Lung microvascular endothelial cell (primary cell): ENCODE results near the gene PIP4K2C. TPM values are rescaled to one million over a fixed set of nuclear protein-coding genes. Genes with fewer than 3 reads are reported as not detected.
"Not testable (repeated sequence)": the region's sequence is repeated elsewhere in the genome, so short reads cannot be mapped to it uniquely, and the experiment has no call there.

Source experiments
- DNase-seq, 2 donors: peaks; one replicate each; pipeline versions ENCODE4 v3.0.0 to v3.0.0-alpha.2; 2010; ENCODE audit warnings: low read depth in 2 of 2
- total RNA-seq: library from RNA; depleted of rRNA; stranded (reverse); fragments of >200 nt; gene quantifications from 2 replicates; pipeline ENCODE4 v1.2.1, GENCODE V29; 2014

PIP4K2C gene
- total RNA-seq, 1 donor from 2014 or later, result 11.5 TPM

DNA sequence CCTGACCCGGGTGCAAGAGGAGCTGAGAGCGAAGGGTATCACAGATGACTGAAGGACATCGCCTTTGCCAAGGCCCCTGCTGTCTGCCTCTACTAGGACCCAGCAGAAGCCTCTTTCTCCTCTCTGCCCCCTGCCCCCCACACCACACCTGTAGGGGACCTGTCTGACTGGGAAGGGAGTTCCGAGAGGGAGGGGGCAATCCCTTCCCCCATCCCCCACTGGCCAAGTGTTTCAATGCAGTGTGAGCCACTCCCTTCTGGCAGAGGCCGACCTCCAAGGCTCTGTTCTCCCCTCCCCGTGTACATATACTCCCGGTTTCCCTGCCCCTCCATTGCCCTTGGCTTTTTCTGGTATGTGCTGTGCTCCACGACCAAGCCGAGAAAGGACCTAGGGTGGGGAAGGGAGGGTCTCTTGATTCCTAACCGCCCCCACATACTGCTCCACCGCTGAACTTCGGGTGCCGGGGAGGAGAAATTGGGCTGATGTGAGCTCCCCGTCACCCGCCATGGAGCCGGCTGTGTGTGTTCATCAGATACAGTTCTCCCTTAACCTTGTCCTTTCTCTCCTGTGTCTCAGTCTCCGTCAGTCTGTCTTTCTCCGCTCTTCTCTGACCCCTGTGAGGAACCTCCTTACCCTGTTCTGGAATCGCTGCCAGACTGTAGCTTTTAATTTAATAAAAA, 18.2 kb downstream of the PIP4K2C start:
- DNase-seq, result no peak

DNA sequence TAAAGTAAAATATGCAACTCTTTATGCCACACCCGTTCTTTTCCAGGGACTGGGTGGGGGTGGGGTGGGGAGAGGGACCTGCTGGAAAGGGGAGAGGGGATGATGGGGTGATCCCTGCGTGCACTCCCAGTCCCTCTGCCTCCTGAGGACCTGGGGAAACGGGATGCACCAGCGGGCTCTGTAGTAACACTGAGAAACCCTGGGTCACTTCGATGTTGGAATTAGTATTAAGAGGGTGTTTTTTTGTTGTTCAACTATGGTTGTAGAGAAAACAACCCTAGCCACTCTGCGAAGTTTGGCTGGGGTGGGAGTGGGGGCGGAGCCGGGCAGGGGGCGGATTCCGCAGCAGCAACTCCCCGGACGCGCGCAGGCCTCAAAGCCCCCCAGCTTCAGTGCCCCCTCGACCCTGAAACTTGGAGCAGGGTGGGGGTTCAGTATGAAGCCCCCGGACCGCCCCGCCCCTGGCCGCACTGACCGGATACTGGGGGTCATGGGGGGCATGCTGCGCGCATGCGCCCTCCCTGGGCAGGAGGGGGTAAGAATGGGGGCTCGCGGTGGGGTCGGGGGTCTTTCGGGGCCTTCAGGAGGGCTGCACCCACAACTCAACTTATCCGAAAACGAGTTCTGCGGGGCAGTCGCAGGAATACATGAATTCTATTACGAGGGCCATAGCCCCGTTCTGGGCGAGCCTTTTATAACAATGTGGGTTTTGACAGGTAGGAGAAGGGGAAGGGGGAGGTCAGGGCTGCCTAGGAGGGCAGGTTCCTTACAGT, 19.0 kb downstream of the PIP4K2C start:
- DNase-seq, result no peak

DNA sequence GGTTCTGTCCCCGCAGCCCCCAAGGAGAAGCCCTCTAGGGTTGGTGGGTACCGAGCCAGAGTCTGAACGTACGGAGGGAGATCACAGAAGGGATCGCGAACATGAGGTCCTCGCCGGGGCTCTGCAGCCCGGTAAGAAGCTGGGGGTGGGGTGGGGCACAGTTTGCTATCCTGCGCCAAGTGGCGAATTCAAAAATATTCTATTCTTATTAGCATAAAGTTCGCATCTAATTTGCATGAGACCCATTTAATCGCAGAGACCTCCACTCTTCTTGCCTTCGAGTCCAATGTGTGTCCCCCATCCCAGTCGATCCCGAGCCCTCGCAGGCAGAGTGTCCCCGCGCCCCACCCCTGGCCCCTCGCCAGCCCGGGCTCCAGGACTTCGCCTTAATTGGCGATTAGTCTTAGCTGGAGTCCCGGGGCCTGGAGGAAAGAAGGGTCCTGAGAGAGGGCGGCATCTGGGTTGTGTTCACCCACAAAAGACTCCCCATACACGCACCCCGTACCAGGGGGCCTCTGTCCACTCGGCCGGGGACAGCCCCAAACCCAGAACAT, 19.6 kb downstream of the PIP4K2C start:
- DNase-seq, result no peak

DNA sequence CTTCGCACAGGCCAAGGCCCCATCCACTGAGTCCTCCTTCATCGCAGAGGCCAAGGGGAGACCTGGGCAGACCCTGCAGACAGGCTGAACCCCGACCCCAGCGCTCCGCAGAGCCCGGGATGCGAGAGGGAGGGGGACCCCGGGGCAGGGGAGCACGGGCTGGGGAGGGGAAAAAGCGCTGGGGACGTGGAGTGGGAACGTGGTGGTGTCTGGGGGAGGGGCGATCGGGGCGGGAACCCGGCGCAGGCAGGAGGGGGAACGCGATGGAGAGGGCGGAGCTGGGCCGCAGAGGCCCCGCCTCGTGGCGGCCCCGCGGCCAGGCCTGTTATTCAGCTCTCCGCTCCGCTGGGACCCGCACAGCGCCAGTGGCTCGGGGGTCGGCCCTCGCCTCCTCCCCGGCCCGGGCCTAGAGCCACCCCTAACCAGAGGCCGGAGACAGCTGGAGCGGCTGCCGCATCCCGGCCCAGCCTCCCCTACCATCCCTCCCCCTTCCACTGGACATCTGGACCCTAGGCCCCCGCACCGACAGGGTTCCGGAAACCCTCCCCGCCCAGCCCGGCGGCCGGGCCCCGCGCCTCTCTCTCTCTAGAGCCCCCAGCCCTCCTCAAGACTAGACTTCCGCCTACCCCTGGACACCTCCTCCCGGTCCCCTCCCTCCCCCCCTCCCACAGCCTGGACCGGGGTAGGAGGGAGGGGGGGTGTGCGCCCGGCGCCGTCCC, 20.3 kb downstream of the PIP4K2C start, which contains the start of gene ARHGEF25:
TSS of gene ARHGEF25 (plus strand) at position 328 of the 719 bp plus-strand sequence. CDS start 460 bp downstream, outside the sequence.
- peak in 1 of 2 donors; percentile 30 for DNase-seq

DNA sequence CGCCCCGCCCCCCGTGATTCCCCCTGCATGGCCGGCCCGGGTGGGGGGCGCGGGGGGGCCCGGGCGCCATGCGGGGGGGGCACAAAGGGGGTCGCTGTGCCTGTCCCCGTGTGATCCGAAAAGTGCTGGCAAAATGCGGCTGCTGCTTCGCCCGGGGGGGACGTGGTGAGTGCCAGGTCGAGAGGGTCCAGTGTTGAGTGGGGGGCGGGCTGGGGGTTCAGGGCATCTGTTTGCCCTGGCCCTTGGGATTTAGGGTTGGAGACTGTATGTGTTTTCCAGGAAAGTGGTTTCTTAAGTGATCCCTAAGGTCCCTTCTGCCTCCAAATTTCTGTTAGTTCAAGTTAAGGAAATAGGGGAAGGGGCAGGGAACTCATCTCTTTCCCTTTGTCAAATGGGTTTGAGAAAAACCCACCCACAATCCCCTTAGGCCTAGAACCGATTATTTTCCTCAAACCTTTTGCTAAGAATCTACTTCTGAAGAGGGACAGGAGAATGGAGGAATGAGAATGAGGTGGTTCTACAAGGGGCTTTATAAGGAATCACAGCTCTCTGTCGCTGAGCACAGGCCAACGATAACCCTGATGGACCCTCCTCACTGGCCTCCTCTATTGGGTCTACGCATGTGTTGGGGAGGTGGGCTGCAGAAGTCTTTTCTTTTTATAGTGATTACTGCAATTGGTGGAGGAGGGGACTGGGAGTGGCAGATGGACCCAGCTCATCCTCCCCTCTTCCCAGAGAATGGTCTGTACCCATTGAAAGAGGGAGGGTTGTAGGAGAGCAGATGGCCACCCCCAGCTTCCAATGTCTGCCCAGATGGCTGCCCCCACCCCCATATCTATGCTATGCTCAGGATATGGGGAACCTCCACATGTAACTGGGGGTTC, 21.1 kb downstream of the PIP4K2C start:
- DNase-seq, result no peak

DNA sequence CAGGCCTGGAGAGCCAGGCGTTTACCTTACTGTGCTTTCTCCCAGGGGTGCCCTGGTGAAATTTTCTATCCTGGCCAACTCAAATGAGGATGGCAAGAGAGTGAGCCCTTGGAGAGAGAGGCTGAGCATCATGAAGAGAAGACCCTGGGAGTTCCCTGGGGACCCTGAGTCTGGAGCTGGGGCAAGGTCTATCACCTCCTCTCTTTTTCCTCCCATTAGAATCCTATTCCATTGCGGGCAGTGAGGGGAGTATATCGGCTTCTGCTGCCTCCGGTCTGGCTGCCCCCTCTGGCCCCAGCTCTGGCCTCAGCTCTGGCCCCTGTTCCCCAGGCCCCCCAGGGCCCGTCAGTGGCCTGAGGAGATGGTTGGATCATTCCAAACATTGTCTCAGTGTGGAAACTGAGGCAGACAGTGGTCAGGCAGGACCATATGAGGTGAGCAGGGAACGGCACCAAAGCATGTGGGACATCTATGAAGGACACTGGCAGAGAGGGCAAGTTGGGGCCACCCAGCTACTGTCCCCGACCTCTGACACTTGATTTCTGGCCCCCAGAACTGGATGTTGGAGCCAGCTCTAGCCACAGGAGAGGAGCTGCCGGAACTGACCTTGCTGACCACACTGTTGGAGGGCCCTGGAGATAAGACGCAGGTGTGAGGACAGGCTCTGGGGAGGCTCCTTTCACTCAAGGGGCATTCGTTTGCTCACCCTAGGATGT, 21.9 kb downstream of the PIP4K2C start:
- DNase-seq, result no peak

DNA sequence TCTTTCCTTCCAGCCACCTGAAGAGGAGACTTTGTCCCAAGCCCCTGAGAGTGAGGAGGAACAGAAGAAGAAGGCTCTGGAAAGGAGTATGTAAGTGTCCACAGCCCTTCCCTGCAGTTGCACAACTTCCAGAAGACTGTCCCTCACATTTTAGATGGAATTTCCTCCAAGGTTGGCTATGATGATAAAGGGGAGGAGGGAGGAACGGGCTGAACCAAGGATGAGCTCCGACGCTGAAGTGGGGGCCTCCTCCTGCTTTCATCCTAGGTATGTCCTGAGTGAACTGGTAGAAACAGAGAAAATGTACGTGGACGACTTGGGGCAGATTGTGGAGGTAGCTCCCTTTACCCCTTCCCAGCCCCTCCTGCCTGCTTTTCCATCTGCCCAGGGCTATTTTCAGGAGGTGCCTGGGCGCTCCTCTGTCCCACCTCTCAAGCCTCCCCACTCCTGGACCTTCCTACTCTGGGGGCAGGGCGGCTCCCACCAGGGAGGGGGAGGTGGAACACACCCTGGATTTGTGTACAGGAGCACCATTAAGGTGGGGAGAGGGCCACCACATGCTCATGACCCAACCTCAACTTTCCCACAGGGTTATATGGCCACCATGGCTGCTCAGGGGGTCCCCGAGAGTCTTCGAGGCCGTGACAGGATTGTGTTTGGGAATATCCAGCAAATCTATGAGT, 22.6 kb downstream of the PIP4K2C start:
- DNase-seq, result no peak

DNA sequence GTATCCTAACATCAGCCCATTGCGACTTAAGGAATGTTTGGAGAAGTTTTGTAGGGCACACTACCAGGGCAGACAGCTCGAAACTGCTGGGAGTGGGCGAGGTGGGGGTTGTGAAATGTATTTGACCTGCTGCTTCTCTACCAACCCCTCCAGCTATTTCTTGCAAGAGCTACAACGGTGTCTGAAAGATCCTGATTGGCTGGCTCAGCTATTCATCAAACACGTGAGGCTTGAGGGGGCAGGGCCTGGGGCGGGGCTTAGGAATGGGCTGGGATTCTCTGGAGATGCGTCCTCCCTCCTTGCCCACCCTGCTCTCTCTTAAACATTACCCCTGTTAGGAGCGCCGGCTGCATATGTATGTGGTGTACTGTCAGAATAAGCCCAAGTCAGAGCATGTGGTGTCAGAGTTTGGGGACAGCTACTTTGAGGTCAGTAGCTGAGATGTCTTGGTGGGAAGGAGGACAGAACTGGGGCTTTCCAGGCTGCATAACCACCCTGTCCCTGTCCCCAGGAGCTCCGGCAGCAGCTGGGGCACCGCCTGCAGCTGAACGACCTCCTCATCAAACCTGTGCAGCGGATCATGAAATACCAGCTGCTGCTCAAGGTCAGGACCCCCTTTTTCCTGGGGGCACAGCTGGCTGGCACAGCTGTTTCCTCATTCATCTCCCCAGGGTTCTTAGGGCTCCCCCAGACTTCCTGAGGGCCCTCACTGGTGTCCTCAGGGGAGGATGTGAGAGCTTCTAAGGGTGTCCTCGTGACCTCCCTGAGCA, 23.4 kb downstream of the PIP4K2C start:
- DNase-seq, result no peak

DNA sequence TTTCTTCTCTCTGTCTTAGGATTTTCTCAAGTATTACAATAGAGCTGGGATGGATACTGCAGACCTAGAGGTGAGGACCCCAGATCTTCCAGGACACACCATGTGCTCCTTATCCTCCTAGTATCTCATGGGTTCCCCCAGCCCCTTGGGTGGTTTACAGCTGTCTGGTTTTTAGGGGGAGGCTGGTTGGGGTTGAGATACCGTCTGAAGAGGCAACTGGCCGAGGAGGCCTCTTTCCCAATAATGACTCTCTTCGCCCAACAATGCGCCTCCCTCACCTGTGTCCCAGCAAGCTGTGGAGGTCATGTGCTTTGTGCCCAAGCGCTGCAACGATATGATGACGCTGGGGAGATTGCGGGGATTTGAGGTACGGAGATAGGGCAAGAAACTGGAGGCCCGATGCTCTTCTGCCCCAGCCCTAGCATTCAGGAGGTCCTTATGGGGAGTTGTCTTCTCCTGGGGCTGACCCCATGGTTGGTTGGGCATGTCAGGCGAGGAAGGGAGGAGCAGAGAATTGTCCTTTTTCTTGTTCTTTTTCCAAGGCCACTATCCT, 24.0 kb downstream of the PIP4K2C start:
- no peak for DNase-seq

DNA sequence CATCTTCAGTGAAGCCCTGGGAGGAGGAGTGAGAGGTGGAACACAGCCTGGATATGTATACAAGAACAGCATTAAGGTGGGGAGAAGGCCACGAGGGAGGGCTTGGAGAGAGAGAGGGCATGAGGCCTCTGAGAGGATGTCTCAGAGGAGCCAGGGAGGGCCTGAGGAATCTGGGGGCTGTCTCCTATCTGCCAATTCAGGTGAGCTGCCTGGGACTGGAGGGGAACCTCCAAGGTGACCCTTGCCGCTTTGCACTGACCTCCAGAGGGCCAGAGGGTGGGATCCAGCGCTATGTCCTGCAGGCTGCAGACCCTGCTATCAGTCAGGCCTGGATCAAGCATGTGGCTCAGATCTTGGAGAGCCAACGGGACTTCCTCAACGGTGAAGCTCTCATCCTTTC, 24.6 kb downstream of the PIP4K2C start:
- DNase-seq, result no peak

DNA sequence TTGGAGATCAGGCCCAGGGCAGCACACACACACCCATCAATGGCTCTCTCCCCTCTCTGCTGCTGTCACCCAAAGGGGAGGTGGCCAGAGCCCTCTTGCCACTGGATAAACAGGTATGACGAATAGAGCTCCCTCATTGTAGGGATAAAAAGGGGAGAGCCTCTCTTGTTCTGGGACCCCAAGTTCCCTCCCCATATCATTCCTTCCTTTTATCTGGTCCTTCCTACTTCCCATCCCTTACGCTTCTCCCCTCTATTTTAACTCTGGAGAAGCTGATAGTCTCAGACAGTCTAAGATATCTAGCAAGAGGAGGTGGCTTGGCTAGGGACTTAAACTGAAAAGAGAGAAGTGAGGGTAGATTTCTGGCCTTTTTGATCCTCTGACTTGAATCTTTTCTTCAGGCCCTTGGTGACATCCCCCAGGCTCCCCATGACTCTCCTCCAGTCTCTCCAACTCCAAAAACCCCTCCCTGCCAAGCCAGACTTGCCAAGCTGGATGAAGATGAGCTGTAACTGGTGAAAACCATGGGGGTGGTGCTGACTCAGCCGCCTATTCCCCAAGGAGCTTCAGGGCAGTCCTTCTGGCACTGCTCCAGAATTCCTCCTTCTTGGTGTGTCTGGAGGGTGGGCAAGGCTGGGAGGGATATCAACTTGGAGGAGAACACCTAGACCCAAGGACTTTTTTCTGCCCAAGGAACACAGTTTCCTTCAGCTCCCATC, 25.6 kb downstream of the PIP4K2C start:
- DNase-seq, result no peak

DNA sequence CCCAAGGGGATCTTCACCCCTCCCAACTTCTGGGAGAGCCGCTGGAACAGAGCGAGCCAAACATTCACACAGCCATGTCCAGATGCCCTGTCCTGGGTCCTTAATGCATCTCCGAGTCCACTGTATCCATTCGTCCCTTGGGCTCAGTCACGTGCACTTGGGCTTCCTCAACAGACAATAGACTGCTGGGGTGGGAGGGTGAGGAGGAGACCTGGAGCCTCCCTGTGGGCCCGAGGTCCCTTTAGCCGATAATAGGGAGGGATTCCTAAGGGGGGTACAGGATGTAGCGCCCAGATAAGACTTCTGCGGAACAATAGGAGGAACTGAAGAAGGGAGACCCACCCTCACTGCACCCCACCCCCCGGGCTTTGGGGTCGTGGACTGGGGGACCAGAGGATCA, 26.9 kb downstream of the PIP4K2C start:
- DNase-seq, result no peak

DNA sequence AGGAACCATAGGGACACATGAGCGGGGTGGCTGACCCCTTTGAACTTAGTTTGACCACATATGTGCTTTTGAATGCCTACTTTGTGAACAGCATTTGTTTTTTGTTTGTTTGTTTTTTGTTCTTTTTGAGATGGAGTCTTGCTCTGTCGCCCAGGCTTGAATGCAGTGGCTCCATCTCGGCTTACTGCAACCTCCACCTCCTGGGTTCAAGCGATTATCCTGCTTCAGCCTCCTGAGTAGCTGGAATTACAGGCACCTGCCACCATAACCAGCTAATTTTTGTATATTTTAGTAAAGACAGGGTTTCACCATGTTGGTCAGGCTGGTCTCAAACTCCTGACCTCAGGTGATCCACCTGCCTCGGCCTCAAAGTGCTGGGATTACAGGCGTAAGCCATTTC, 27.4 kb downstream of the PIP4K2C start:
- not testable (repeated sequence) for DNase-seq

DNA sequence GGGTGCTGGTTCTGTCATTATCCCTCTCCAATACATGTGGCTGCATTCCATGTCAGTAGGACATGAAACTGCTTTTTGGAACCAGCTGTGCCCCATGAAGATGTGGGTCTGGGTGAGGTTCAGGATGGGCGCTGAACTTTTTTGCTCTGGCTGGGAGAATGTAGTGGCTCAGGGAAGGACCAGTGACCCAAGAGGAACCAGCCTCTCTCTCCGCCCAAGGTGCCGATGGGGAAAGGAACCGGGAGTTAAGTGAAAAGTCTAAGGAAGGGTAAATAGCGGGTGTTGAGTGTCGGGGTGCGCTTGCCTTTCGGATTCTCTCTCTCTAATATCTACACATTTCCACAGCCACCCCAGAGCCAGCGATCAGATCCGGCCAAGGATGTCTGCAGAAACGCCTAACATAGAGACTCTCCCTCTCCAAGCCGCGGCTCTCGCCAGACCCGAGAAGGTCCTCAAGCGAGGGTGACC, 28.0 kb downstream of the PIP4K2C start:
- no peak for DNase-seq

DNA sequence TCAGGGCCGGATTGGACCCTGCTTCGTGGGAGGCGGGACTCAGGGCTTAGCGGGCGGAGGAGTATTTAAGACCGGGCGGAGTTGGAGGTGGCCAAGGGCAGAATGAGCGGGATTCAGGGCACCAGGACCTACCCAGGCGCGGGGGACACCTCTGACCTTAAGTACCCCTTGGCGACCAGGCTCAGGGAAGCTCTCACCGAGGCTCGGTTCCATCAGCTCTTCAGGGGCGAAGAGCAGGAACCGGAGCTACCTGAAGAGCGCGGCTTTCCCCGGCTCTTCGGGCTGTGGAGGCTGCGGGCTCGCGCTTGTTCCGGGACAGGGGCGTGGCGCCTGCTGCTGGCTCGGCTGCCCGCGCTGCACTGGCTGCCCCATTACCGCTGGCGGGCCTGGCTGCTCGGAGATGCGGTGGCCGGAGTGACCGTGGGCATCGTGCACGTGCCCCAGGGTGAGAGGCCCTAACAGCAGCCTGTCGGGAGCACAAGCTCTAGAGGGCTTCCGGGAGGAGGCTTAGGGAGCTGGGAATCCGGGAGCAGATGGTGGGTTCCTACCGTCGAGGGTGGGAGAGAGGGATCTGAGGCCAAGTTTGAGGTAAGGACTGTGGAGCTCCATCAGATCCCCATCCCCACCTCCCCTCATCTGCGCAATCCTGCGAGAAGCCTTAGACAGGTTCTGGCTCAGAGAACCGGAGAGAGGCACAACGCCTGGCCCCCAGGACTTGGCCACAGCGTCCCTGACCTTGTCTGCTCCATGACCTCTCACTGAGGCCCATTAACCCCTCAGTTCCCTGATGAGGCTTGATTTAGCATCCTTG, 28.6 kb downstream of the PIP4K2C start:
- no peak for DNase-seq

DNA sequence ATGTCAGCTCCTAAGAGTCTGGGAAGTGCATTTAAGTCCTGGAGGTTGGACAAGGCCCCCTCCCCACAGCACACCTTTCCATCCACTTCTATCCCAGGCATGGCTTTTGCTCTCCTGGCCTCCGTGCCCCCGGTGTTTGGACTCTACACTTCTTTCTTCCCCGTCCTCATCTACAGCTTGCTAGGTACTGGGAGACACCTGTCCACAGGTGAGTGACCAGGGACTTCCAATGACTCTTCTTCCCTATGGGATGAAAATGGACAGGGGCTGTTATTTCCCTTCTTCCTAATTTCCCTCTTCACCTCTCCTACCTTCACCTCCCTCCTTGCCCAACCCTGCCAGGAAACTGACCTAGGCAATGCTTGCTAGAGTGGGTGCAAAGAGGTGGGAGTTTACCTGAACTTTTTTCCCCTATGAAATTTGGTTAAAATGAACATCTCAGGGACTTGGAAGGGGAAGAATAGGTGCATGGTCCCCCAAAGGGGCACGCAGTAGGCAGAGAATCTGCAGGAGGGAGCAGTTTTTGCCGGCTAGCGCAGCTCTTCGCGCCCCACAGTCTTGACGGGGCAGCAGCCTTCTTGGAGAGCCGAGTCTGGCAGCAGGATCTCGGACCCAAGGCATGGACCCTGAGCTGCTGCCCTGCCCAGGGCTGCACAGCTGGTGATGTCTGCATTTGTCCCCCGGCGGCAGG, 29.4 kb downstream of the PIP4K2C start:
- DNase-seq, result no peak
